WTC11 (cell line): ENCODE data around the gene ADA. TPM values are rescaled to one million over a fixed set of nuclear protein-coding genes. Genes with fewer than 3 reads are reported as not detected.

Source experiments
- ATAC-seq: fragments of 200-7000 bp; cut with Tn5 transposase; 2 replicates; pipeline ENCODE4 v1.10.0; 2021; ENCODE audit warnings: mild to moderate bottlenecking, moderate library complexity
- CTCF ChIA-PET: fragments of 300-600 bp; sonication (Branson Sonifier 250); formaldehyde crosslinking; loops from one replicate; lab custom pipeline; 2021; ENCODE audit warnings: antibody characterized with exemption; lab: Charles Lee
- POLR2A ChIA-PET: fragments of 350-600 bp; sonication (Branson Sonifier 250); formaldehyde crosslinking; loops from one replicate; lab custom pipeline; 2021; ENCODE audit warnings: antibody characterized with exemption; lab: Charles Lee
- DNase-seq: peaks from one replicate; pipeline ENCODE4 v3.0.0; 2021; ENCODE audit warnings: low spot score
- H3K27ac Mint-ChIP-seq: 2 replicates; pipeline ENCODE4 v1.8.0; 2021; ENCODE audit warnings: mixed read lengths
- H3K27me3 Mint-ChIP-seq: 2 replicates; pipeline ENCODE4 v1.8.0; 2021; ENCODE audit warnings: low read depth, mild to moderate bottlenecking, moderate library complexity, mixed read lengths
- H3K36me3 Mint-ChIP-seq: 2 replicates; pipeline ENCODE4 v1.8.0; 2021; ENCODE audit warnings: mixed read lengths
- H3K4me1 Mint-ChIP-seq: 2 replicates; pipeline ENCODE4 v1.8.0; 2022; ENCODE audit warnings: mixed read lengths
- H3K4me3 Mint-ChIP-seq: 2 replicates; pipeline ENCODE4 v1.8.0; 2021; ENCODE audit warnings: mild to moderate bottlenecking, moderate library complexity, mixed read lengths
- H3K9me3 Mint-ChIP-seq: 2 replicates; pipeline ENCODE4 v1.8.0; 2021; ENCODE audit warnings: mixed read lengths
- JAZF1 ChIP-seq: fragments of 250-450 bp; sonication (Bioruptor Pico); IDR thresholded peaks from 2 replicates; pipeline ENCODE4 v1.9.0; 2021; ENCODE audit warnings: moderate library complexity, mild to moderate bottlenecking, inconsistent platforms
- JUN ChIP-seq: sonication (generic); formaldehyde crosslinking; IDR thresholded peaks from 2 replicates; pipeline ENCODE4 v1.8.0; 2023; ENCODE audit warnings: mild to moderate bottlenecking, missing genetic modification reagents
- KAT7 ChIP-seq: sonication (generic); formaldehyde crosslinking; IDR thresholded peaks from 2 replicates; pipeline ENCODE4 v1.8.1; 2023; ENCODE audit warnings: missing genetic modification reagents, mild to moderate bottlenecking, borderline replicate concordance
- NFE2L1 ChIP-seq: sonication (generic); formaldehyde crosslinking; IDR thresholded peaks from 2 replicates; pipeline ENCODE4 v1.8.1; 2023; ENCODE audit warnings: missing genetic modification reagents
- NR1H2 ChIP-seq: sonication (generic); formaldehyde crosslinking; IDR thresholded peaks from 2 replicates; pipeline ENCODE4 v1.9.0; 2021; ENCODE audit warnings: mild to moderate bottlenecking, moderate library complexity, missing genetic modification reagents
- NR2C2 ChIP-seq: sonication (generic); formaldehyde crosslinking; IDR thresholded peaks from 2 replicates; pipeline ENCODE4 v1.8.0; 2022; ENCODE audit warnings: mild to moderate bottlenecking, missing genetic modification reagents
- ZNF232 ChIP-seq: sonication (generic); formaldehyde crosslinking; IDR thresholded peaks from 2 replicates; pipeline ENCODE4 v1.8.0; 2022; ENCODE audit warnings: mild to moderate bottlenecking, missing genetic modification reagents
- ZNF423 ChIP-seq: fragments of 250-450 bp; sonication (Bioruptor Pico); IDR thresholded peaks from 2 replicates; pipeline ENCODE4 v2.1.2; 2022; ENCODE audit warnings: mild to moderate bottlenecking, moderate library complexity
- total RNA-seq: library from RNA; stranded (reverse); gene quantifications from 3 replicates; pipeline ENCODE4 v1.2.3, GENCODE V29; 2021
- TF ChIP-seq, protein P1 (sequence below): sonication (generic); formaldehyde crosslinking; conservative IDR thresholded peaks from 2 replicates; pipeline ENCODE4 v1.8.1; 2023; ENCODE audit warnings: mild to moderate bottlenecking, low read depth, missing genetic modification reagents, moderate library complexity
- TF ChIP-seq, protein P2 (sequence below): sonication (generic); formaldehyde crosslinking; IDR thresholded peaks from 2 replicates; pipeline ENCODE4 v1.8.1; 2023; ENCODE audit warnings: mild to moderate bottlenecking, missing genetic modification reagents, borderline replicate concordance
- TF ChIP-seq, protein P3 (sequence below): sonication (generic); formaldehyde crosslinking; conservative IDR thresholded peaks from 2 replicates; pipeline ENCODE4 v1.8.1; 2022; ENCODE audit warnings: mild to moderate bottlenecking, missing genetic modification reagents
- TF ChIP-seq, protein P4 (sequence below): fragments of 200-600 bp; IDR thresholded peaks from 2 replicates; pipeline ENCODE4 v1.8.0; 2022; ENCODE audit warnings: antibody characterized with exemption
- TF ChIP-seq, protein P5 (sequence below): sonication (generic); formaldehyde crosslinking; IDR thresholded peaks from 2 replicates; pipeline ENCODE4 v1.8.1; 2023; ENCODE audit warnings: mild to moderate bottlenecking, missing genetic modification reagents
- TF ChIP-seq, protein P6 (sequence below): sonication (generic); formaldehyde crosslinking; IDR thresholded peaks from 2 replicates; pipeline ENCODE4 v1.8.1; 2023; ENCODE audit warnings: mild to moderate bottlenecking, missing genetic modification reagents
- TF ChIP-seq, protein P7 (sequence below): fragments of 250-450 bp; sonication (Bioruptor Pico); IDR thresholded peaks from 2 replicates; pipeline ENCODE4 v1.9.0; 2021; ENCODE audit warnings: mild to moderate bottlenecking, borderline replicate concordance

ADA gene
- total RNA-seq, 1 experiment from 2014 or later: 19.7 TPM

DNA sequence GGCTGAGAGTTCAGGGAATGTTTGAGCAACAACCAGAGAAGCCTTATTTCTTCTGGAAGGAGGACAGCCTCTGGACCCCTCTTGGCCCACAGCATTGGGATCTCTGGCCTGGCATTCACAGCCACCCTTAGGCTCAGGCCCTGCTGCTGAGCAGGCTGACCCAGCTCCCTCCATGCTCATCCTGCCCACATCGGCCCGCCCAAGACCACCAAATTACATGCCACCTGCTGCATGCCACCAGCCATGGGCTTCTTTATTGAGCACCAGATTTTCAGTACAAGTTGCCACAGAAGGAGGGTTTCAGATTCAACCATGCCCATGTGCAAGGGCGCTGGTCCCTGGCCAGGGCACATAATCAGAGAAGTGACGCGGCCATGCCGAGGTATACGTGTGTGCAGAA lies 32.2 kb downstream of the ADA start:
- TF ChIP-seq NR1H2 (no peak), KAT7 (no peak), ZNF423 (CRISPR knock-in tag) (no peak)
- TF ChIP-seq, protein P1, sequence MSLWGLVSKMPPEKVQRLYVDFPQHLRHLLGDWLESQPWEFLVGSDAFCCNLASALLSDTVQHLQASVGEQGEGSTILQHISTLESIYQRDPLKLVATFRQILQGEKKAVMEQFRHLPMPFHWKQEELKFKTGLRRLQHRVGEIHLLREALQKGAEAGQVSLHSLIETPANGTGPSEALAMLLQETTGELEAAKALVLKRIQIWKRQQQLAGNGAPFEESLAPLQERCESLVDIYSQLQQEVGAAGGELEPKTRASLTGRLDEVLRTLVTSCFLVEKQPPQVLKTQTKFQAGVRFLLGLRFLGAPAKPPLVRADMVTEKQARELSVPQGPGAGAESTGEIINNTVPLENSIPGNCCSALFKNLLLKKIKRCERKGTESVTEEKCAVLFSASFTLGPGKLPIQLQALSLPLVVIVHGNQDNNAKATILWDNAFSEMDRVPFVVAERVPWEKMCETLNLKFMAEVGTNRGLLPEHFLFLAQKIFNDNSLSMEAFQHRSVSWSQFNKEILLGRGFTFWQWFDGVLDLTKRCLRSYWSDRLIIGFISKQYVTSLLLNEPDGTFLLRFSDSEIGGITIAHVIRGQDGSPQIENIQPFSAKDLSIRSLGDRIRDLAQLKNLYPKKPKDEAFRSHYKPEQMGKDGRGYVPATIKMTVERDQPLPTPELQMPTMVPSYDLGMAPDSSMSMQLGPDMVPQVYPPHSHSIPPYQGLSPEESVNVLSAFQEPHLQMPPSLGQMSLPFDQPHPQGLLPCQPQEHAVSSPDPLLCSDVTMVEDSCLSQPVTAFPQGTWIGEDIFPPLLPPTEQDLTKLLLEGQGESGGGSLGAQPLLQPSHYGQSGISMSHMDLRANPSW (CRISPR knock-in tag): no peak
- TF ChIP-seq, all 79 proteins: peak for 0
- CTCF ChIA-PET: interaction anchor here (0.9 kb wide), 1 partner anchor 16 kb away, joined by 3 read pairs; no protein-coding TSS in a partner anchor
- no peak overlapping the region for H3K4me3 Mint-ChIP-seq
- H3K27me3 Mint-ChIP-seq: peaks cover 97% of the 10 kb centered on the region
- peaks cover 36% of the 10 kb centered on the region for H3K4me1 Mint-ChIP-seq
- ATAC-seq (no peak), DNase-seq (no peak)
- H3K27ac Mint-ChIP-seq: no peak overlapping the region
- H3K9me3 Mint-ChIP-seq: no peaks in the 10 kb centered on the region
- peaks cover 63% of the 10 kb centered on the region for H3K36me3 Mint-ChIP-seq
- POLR2A ChIA-PET: no interaction called here

DNA sequence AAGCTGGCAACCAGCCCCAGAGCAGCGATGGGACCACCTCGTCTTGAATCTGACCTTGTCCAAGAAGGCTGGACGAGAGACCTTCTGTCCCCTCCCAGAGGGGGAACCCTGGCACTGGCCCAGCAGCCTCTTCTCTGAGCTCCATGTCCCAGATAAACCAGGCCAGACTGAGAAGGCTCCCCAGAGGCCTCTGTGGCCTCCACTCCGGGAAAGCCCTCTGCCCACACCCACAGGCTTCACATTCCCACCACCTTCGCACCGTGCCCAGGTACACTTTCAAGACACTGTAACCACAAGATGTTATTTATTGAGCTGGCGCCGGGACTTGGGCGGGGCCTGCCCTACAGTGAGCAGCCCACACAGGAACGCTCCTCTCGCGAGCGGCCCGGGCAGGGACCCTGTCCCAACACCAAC lies 33.2 kb downstream of the ADA start:
- H3K27me3 Mint-ChIP-seq: peaks cover 95% of the 10 kb centered on the region
- peaks cover 36% of the 10 kb centered on the region for H3K4me1 Mint-ChIP-seq
- POLR2A ChIA-PET: no interaction called here
- no peak overlapping the region for H3K4me3 Mint-ChIP-seq
- TF ChIP-seq, protein P2, sequence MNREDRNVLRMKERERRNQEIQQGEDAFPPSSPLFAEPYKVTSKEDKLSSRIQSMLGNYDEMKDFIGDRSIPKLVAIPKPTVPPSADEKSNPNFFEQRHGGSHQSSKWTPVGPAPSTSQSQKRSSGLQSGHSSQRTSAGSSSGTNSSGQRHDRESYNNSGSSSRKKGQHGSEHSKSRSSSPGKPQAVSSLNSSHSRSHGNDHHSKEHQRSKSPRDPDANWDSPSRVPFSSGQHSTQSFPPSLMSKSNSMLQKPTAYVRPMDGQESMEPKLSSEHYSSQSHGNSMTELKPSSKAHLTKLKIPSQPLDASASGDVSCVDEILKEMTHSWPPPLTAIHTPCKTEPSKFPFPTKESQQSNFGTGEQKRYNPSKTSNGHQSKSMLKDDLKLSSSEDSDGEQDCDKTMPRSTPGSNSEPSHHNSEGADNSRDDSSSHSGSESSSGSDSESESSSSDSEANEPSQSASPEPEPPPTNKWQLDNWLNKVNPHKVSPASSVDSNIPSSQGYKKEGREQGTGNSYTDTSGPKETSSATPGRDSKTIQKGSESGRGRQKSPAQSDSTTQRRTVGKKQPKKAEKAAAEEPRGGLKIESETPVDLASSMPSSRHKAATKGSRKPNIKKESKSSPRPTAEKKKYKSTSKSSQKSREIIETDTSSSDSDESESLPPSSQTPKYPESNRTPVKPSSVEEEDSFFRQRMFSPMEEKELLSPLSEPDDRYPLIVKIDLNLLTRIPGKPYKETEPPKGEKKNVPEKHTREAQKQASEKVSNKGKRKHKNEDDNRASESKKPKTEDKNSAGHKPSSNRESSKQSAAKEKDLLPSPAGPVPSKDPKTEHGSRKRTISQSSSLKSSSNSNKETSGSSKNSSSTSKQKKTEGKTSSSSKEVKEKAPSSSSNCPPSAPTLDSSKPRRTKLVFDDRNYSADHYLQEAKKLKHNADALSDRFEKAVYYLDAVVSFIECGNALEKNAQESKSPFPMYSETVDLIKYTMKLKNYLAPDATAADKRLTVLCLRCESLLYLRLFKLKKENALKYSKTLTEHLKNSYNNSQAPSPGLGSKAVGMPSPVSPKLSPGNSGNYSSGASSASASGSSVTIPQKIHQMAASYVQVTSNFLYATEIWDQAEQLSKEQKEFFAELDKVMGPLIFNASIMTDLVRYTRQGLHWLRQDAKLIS (CRISPR knock-in tag): no peak
- TF ChIP-seq JAZF1 (CRISPR knock-in tag) (no peak), JUN (no peak), NFE2L1 (CRISPR knock-in tag) (no peak), ZNF232 (CRISPR knock-in tag) (no peak), NR2C2 (no peak)
- TF ChIP-seq, protein P3, sequence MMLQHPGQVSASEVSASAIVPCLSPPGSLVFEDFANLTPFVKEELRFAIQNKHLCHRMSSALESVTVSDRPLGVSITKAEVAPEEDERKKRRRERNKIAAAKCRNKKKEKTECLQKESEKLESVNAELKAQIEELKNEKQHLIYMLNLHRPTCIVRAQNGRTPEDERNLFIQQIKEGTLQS (CRISPR knock-in tag): no peak
- TF ChIP-seq, protein P4, sequence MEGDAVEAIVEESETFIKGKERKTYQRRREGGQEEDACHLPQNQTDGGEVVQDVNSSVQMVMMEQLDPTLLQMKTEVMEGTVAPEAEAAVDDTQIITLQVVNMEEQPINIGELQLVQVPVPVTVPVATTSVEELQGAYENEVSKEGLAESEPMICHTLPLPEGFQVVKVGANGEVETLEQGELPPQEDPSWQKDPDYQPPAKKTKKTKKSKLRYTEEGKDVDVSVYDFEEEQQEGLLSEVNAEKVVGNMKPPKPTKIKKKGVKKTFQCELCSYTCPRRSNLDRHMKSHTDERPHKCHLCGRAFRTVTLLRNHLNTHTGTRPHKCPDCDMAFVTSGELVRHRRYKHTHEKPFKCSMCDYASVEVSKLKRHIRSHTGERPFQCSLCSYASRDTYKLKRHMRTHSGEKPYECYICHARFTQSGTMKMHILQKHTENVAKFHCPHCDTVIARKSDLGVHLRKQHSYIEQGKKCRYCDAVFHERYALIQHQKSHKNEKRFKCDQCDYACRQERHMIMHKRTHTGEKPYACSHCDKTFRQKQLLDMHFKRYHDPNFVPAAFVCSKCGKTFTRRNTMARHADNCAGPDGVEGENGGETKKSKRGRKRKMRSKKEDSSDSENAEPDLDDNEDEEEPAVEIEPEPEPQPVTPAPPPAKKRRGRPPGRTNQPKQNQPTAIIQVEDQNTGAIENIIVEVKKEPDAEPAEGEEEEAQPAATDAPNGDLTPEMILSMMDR: no peak
- TF ChIP-seq, protein P5, sequence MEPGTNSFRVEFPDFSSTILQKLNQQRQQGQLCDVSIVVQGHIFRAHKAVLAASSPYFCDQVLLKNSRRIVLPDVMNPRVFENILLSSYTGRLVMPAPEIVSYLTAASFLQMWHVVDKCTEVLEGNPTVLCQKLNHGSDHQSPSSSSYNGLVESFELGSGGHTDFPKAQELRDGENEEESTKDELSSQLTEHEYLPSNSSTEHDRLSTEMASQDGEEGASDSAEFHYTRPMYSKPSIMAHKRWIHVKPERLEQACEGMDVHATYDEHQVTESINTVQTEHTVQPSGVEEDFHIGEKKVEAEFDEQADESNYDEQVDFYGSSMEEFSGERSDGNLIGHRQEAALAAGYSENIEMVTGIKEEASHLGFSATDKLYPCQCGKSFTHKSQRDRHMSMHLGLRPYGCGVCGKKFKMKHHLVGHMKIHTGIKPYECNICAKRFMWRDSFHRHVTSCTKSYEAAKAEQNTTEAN (CRISPR knock-in tag): no peak
- TF ChIP-seq, protein P6, sequence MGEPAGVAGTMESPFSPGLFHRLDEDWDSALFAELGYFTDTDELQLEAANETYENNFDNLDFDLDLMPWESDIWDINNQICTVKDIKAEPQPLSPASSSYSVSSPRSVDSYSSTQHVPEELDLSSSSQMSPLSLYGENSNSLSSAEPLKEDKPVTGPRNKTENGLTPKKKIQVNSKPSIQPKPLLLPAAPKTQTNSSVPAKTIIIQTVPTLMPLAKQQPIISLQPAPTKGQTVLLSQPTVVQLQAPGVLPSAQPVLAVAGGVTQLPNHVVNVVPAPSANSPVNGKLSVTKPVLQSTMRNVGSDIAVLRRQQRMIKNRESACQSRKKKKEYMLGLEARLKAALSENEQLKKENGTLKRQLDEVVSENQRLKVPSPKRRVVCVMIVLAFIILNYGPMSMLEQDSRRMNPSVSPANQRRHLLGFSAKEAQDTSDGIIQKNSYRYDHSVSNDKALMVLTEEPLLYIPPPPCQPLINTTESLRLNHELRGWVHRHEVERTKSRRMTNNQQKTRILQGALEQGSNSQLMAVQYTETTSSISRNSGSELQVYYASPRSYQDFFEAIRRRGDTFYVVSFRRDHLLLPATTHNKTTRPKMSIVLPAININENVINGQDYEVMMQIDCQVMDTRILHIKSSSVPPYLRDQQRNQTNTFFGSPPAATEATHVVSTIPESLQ (CRISPR knock-in tag): no peak
- TF ChIP-seq, protein P7, sequence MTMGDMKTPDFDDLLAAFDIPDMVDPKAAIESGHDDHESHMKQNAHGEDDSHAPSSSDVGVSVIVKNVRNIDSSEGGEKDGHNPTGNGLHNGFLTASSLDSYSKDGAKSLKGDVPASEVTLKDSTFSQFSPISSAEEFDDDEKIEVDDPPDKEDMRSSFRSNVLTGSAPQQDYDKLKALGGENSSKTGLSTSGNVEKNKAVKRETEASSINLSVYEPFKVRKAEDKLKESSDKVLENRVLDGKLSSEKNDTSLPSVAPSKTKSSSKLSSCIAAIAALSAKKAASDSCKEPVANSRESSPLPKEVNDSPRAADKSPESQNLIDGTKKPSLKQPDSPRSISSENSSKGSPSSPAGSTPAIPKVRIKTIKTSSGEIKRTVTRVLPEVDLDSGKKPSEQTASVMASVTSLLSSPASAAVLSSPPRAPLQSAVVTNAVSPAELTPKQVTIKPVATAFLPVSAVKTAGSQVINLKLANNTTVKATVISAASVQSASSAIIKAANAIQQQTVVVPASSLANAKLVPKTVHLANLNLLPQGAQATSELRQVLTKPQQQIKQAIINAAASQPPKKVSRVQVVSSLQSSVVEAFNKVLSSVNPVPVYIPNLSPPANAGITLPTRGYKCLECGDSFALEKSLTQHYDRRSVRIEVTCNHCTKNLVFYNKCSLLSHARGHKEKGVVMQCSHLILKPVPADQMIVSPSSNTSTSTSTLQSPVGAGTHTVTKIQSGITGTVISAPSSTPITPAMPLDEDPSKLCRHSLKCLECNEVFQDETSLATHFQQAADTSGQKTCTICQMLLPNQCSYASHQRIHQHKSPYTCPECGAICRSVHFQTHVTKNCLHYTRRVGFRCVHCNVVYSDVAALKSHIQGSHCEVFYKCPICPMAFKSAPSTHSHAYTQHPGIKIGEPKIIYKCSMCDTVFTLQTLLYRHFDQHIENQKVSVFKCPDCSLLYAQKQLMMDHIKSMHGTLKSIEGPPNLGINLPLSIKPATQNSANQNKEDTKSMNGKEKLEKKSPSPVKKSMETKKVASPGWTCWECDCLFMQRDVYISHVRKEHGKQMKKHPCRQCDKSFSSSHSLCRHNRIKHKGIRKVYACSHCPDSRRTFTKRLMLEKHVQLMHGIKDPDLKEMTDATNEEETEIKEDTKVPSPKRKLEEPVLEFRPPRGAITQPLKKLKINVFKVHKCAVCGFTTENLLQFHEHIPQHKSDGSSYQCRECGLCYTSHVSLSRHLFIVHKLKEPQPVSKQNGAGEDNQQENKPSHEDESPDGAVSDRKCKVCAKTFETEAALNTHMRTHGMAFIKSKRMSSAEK: no peak
- TF ChIP-seq, all 79 proteins: peak for 0
- Mint-ChIP-seq H3K36me3 (peaks cover 65% of the 10 kb centered on the region), H3K9me3 (no peaks in the 10 kb centered on the region), H3K27ac (no peak overlapping the region)
- no peak for DNase-seq
- CTCF ChIA-PET: interaction anchor here (0.9 to 2.7 kb wide), 4 partner anchors 15 to 65 kb away, joined by 3 to 13 read pairs (median 4); no protein-coding TSS in a partner anchor
- no peak for ATAC-seq
